HUES64 (cell line): ENCODE results near the gene U2AF2.

Experiments
- H3K27ac ChIP-seq: 2 replicates; pipeline ENCODE4 v1.7.0; 2013; ENCODE audit warnings: low read depth, low read length, inconsistent platforms
- H3K27me3 ChIP-seq: 2 replicates; pipeline ENCODE4 v1.6.1; 2013; ENCODE audit warnings: mild to moderate bottlenecking, low read length; ENCODE audit not compliant: insufficient read depth
- H3K36me3 ChIP-seq: 2 replicates; pipeline ENCODE4 v1.6.1; 2013; ENCODE audit warnings: mild to moderate bottlenecking, low read length; ENCODE audit not compliant: insufficient read depth
- H3K4me1 ChIP-seq: 2 replicates; pipeline ENCODE4 v1.6.1; 2013; ENCODE audit warnings: mild to moderate bottlenecking, low read length, moderate library complexity; ENCODE audit not compliant: insufficient read depth
- H3K4me3 ChIP-seq: 2 replicates; pipeline ENCODE4 v1.5.1; 2013; ENCODE audit warnings: mild to moderate bottlenecking, low read length, moderate library complexity
- H3K9ac ChIP-seq: 2 replicates; pipeline ENCODE4 v1.6.1; 2013; ENCODE audit warnings: mild to moderate bottlenecking, low read depth, low read length
- H3K9me3 ChIP-seq: 2 replicates; pipeline ENCODE4 v1.6.1; 2013; ENCODE audit warnings: low read depth, low read length; ENCODE audit not compliant: insufficient read depth
- WGBS: fragments of 150-250, 120-280 bp; methylation state at CpG from one replicate; pipeline ENCODE4 v1.1.7; 2013; ENCODE audit warnings: missing lambda C conversion rate; 5-methylcytosine and 5-hydroxymethylcytosine counted together

U2AF2 gene

DNA sequence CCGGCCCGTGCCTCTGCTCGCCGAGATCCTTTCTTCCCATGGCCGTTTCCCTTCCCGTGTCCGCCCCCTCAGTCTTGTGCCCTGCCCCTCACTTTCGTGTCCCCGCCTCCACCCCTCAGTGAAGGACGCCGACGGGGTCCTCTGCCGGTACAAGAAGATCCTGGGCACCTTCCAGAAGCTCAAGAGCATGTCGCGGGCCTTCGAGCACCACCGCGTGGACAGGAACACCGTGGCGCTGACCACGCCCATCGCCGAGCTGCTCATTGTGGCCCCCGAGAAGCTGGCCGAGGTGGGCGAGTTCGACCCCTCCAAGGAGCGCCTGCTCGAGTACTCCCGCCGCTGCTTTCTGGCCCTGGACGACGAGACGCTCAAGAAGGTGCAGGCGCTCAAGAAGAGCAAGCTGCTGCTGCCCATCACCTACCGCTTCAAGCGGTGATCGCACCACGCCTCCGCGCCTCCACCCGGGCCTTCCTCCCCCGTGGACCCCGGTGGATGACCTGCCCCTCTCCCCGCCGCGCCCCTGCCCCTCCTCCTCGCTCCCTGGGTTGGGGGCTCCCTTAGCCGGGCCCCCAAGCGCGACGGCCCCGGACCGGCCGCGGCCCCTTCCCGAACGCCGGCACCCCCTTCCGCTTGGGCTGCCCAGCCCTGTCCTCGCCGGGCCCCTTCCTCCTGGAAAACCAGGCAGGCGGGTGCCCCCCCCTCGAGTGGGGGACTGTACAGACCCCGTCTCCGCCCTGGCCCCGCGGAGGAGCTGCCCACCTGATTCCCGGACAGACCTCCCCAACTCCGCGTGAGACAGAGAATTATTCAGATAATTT lies 2.3 kb upstream of the U2AF2 start:
- Histone ChIP-seq H3K9ac (no peak overlapping the region; the same call in 1 of the 2 replicates), H3K36me3 (peaks cover 7% of the 10 kb centered on the region), H3K4me1 (peaks cover 13% of the 10 kb centered on the region; the same call in 1 of the 2 replicates), H3K9me3 (no peaks in the 10 kb centered on the region), H3K4me3 (peak overlapping the region; percentile 78), H3K27ac (no peak overlapping the region), H3K27me3 (no peaks in the 10 kb centered on the region)
- WGBS = 63% methylated on average over 71 of the region's 71 CpGs

GRCh38 chr19:55653651-55654322 lies 1.0 kb upstream of the U2AF2 start:
- H3K4me3 ChIP-seq = peak overlapping the region; percentile 78
- under 1% methylated on average over 57 of the region's 57 CpGs for WGBS
- peak overlapping the region; percentile 100 for H3K9ac ChIP-seq
- no peaks in the 10 kb centered on the region for H3K9me3 ChIP-seq
- peak overlapping the region; percentile 99 for H3K27ac ChIP-seq
- peaks cover 23% of the 10 kb centered on the region; the same call in 1 of the 2 replicates for H3K4me1 ChIP-seq
- H3K36me3 ChIP-seq = peaks cover 10% of the 10 kb centered on the region
- no peaks in the 10 kb centered on the region for H3K27me3 ChIP-seq

DNA sequence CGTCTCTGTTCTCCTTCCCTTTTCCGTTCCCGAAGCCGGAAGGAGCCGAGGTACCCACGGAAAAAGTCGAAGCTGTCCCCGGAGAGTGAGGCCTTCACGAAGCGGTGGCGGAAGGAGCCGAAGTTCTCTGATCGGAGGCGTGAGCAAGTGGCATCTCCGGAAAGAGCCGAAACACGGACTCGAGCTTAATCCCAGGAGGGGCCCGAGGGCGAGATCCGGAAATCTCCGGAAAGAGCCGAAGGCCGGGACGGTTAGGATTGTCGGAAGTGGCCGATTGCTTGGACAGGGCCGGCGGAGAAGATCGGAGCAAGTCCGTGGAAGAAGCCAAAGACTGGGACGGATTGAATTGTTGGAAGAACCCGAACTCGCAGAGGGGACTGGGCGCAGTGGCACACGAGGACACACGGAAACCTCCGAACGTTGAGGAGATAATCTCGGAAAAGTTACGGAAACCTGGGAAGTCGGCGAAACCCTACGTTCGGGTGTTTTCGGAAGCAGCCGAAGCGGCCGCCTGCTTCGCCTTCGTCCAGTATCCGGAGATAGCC lies 440 bp upstream of the U2AF2 start:
- Histone ChIP-seq H3K4me1 (peaks cover 23% of the 10 kb centered on the region; the same call in 1 of the 2 replicates), H3K9ac (peak overlapping the region; percentile 100), H3K4me3 (peak overlapping the region; percentile 78), H3K27me3 (no peaks in the 10 kb centered on the region), H3K9me3 (no peaks in the 10 kb centered on the region), H3K36me3 (peaks cover 14% of the 10 kb centered on the region), H3K27ac (peak overlapping the region; percentile 99)
- under 1% methylated on average over 51 of the region's 52 CpGs for WGBS

DNA sequence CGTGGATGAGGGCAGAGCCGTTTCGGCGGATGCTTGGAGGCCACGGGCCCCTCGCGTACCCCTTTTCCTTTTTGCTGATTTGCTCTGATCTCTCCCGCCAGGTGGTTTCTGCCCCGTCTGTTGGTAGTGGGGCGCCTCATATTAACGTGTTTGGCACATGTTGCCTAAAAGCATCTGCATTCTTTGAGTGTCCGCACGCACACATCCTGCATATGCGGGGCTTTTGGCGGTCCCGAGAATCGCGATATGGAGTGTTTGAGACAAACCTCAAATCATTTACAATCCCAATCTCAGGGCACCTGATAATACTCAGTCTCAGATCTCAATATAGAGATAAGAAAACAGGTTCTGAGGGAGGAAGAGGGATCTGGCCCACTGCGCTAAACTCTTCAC lies 809 bp downstream of the U2AF2 start:
- Histone ChIP-seq H3K4me3 (peak overlapping the region; percentile 78), H3K9ac (peak overlapping the region; percentile 100), H3K36me3 (peaks cover 23% of the 10 kb centered on the region), H3K27ac (peak overlapping the region; percentile 100), H3K9me3 (no peaks in the 10 kb centered on the region), H3K4me1 (peaks cover 23% of the 10 kb centered on the region; the same call in 1 of the 2 replicates), H3K27me3 (no peaks in the 10 kb centered on the region)
- under 1% methylated on average over 19 of the region's 19 CpGs for WGBS

GRCh38 chr19:55656552-55656951 lies 1.7 kb downstream of the U2AF2 start:
- H3K36me3 ChIP-seq = peaks cover 32% of the 10 kb centered on the region
- H3K9ac ChIP-seq = peak overlapping the region; percentile 100
- H3K27ac ChIP-seq = no peak overlapping the region
- peak overlapping the region; percentile 78 for H3K4me3 ChIP-seq
- no peaks in the 10 kb centered on the region for H3K27me3 ChIP-seq
- 69% methylated on average over 7 of the region's 7 CpGs for WGBS
- H3K4me1 ChIP-seq = peaks cover 23% of the 10 kb centered on the region; the same call in 1 of the 2 replicates
- no peaks in the 10 kb centered on the region for H3K9me3 ChIP-seq

DNA sequence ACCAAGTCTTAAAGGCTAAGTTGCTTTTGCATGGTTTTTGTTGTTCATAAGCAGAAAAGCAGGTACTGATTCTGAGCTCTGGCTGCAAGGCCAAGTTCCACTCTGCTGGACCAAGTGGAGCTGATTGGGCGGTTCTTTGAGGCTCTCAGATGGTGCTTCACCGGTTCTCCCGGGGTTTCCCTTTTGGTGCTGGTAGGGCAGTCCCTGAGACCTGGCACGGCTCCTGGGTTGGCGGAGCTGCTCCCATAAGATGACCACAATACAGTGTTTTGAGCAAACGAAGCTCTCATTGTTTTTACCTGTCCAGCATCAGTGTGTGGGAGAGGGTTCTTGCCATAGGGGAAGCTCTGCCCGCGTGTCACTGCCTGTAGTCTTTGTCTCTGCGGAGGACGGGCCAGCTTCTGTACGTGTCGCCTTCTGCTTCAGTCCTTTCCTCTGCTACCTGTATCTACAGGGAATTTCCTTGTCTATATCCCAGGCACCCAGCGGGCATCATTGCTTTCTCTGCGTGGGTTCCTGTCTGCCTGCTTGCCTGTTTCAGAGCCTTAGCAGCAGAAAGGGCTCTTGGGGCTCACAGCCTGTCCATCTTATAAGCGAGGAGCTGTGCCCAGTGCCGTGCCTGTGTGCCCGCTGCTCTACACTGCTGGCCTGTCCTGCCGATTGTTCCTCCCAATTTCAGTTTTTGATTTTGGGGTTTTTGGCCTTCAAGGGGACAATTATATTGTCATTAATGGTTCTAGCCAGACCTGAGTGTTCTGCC lies 2.3 kb downstream of the U2AF2 start:
- peaks cover 23% of the 10 kb centered on the region; the same call in 1 of the 2 replicates for H3K4me1 ChIP-seq
- 71% methylated on average over 18 of the region's 18 CpGs for WGBS
- peak overlapping the region; percentile 78 for H3K4me3 ChIP-seq
- H3K9me3 ChIP-seq = no peaks in the 10 kb centered on the region
- H3K27me3 ChIP-seq = no peaks in the 10 kb centered on the region
- no peak overlapping the region for H3K27ac ChIP-seq
- H3K36me3 ChIP-seq = peaks cover 38% of the 10 kb centered on the region
- H3K9ac ChIP-seq = peak overlapping the region; percentile 100

DNA sequence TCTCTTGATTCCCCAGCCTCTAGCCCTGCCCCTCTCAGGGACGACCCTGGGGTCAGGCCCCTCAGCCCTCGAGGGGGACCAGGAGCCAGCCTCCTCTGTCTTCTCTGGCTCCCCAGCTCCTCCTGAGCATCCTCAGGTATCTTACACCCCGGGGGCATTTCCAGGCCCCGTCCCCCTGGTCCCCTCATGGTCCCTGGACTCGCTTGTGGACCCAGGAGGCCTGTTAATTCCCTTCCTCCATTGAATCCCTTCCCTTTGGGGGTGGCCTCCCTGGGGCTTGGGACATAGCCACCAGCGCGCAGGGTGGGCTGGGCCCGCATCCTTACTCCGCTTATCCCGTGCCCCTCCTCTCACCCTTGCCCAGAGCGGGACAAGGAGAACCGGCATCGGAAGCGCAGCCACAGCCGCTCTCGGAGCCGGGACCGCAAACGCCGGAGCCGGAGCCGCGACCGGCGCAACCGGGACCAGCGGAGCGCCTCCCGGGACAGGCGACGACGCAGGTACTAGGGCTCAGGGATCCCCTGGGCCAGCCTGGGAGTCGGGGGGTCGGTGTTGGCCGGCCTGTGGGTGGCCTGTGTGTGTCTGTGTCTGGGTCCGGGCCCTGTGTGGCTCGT lies 4.1 kb downstream of the U2AF2 start:
- H3K27ac ChIP-seq = no peak overlapping the region
- 96% methylated on average over 37 of the region's 37 CpGs for WGBS
- no peaks in the 10 kb centered on the region for H3K27me3 ChIP-seq
- no peaks in the 10 kb centered on the region for H3K9me3 ChIP-seq
- no peak overlapping the region for H3K4me3 ChIP-seq
- H3K36me3 ChIP-seq = peaks cover 55% of the 10 kb centered on the region
- H3K9ac ChIP-seq = no peak overlapping the region; the same call in 1 of the 2 replicates
- H3K4me1 ChIP-seq = peaks cover 23% of the 10 kb centered on the region; the same call in 1 of the 2 replicates

DNA sequence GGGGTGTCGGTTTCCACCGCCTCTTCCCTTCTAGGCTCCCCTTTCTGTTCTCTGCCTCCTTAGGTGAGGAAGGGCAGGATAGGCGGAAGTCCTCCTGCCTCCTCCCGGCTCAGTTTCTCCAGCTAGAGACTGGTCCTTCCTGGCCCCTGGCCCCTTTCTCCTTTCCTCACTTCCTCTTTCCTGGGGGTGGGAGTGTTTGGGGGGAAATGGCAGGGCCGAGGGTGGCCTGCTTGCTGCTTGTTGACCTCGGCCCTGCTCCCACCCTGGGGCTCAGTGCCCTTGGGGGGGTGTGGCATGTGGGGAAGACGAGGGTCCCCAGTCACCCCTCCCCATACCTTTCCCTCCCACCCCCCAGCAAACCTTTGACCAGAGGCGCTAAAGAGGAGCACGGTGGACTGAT lies 5.0 kb downstream of the U2AF2 start:
- Histone ChIP-seq H3K9me3 (no peaks in the 10 kb centered on the region), H3K27ac (no peak overlapping the region), H3K4me1 (peaks cover 23% of the 10 kb centered on the region; the same call in 1 of the 2 replicates), H3K36me3 (peaks cover 63% of the 10 kb centered on the region), H3K4me3 (no peak overlapping the region), H3K27me3 (no peaks in the 10 kb centered on the region), H3K9ac (no peak overlapping the region)
- 94% methylated on average over 7 of the region's 9 CpGs for WGBS

- Histone ChIP-seq H3K4me3 (no peak overlapping the region), H3K27me3 (no peaks in the 10 kb centered on the region), H3K36me3 (peaks cover 68% of the 10 kb centered on the region), H3K9ac (no peak overlapping the region), H3K4me1 (peaks cover 23% of the 10 kb centered on the region; the same call in 1 of the 2 replicates), H3K27ac (no peak overlapping the region), H3K9me3 (no peaks in the 10 kb centered on the region)
- 98% methylated on average over 12 of the region's 12 CpGs for WGBS
These were observed 5.6 kb downstream of the U2AF2 start for GRCh38 chr19:55660404-55660803.

DNA sequence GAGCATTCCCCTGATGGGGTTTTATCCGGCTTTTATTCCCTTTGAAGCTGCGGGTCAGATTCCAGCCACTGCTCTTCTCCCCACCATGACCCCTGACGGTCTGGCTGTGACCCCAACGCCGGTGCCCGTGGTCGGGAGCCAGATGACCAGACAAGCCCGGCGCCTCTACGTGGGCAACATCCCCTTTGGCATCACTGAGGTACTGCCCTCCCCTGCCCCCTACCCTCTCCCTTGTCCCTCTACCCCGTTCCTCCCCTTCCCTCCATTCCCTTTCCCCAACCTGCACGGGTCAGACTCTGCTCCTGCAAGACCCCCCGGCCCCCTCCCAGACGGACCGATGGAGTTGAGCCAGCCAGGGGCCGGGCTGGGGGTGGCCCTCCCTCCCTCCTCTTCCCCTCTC lies 6.2 kb downstream of the U2AF2 start:
- H3K4me1 ChIP-seq = peaks cover 23% of the 10 kb centered on the region; the same call in 1 of the 2 replicates
- no peaks in the 10 kb centered on the region for H3K9me3 ChIP-seq
- H3K27me3 ChIP-seq = no peaks in the 10 kb centered on the region
- peaks cover 74% of the 10 kb centered on the region for H3K36me3 ChIP-seq
- WGBS = 95% methylated on average over 16 of the region's 16 CpGs
- no peak overlapping the region for H3K27ac ChIP-seq
- no peak overlapping the region for H3K4me3 ChIP-seq
- no peak overlapping the region for H3K9ac ChIP-seq
